ENCODE measurements around the gene CMYA5. TPM values are rescaled to one million over a fixed set of nuclear protein-coding genes. Genes with fewer than 3 reads are reported as not detected.
A peak's percentile ranks its signal among the peaks of the same experiment; 100 is the strongest.

Gene CMYA5
- total and polyA plus RNA-seq, 2 of the 4 experiments (the other 2 are of a cell fraction) = 0.39 to 0.90 TPM

- H3K56ac ChIP-seq (ENCODE audit: extremely low read depth, insufficient read depth, low read length) = no peak overlapping the region
- H4K5ac ChIP-seq (ENCODE audit: low read depth, low read length) = no peak overlapping the region
- H2BK120ac ChIP-seq (ENCODE audit: low read depth, low read length) = no peak overlapping the region
- in situ Hi-C loops (cut with MboI; ENCODE audit: low sequenced_read_pairs) = no loop called here
- CTCF ChIA-PET = no interaction called here
- no peaks in the 10 kb centered on the region for H3K9me3 ChIP-seq (ENCODE audit: control insufficient read depth, insufficient read depth, low read length)
- BruUV-seq (replicated peaks) = no TSS peak
- WGBS, 2 experiments (ENCODE audit: extremely low coverage in 2 of 2, insufficient read length in 1 of 2) = 94% methylated on average over 2 of the region's 4 CpGs; no CpG with 5 or more reads in 1 of the 2 experiments
- no peak overlapping the region for H2AFZ ChIP-seq (replicated peaks; ENCODE audit: low read length, poor library complexity)
- no peak overlapping the region for H2BK20ac ChIP-seq (ENCODE audit: low read depth, low read length)
- H4K8ac ChIP-seq (ENCODE audit: low read depth in 2 of 2, low read length in 2 of 2) = no peak overlapping the region
- no peaks in the 10 kb centered on the region for H3K79me1 ChIP-seq (ENCODE audit: low read depth in 1 of 2, low read length in 2 of 2)
- H3K4me1 ChIP-seq (ENCODE audit: control insufficient read depth, insufficient read depth, low read length) = no peaks in the 10 kb centered on the region
- H3K9ac ChIP-seq (ENCODE audit: low read depth, low read length) = no peak overlapping the region
- no peaks in the 10 kb centered on the region for H4K20me1 ChIP-seq (ENCODE audit: insufficient read depth, low read length)
- intact Hi-C loops (cut with micrococcal nuclease) = no loop called here
- no peak overlapping the region for H3K4me3 ChIP-seq (ENCODE audit: insufficient read depth, low read depth, low read length)
- no peak overlapping the region for H3K4me2 ChIP-seq (ENCODE audit: low read depth, low read length)
- H2AK9ac ChIP-seq (replicated peaks; ENCODE audit: low read depth, low read length, poor library complexity) = no peak overlapping the region
- TF ChIP-seq, protein P1, sequence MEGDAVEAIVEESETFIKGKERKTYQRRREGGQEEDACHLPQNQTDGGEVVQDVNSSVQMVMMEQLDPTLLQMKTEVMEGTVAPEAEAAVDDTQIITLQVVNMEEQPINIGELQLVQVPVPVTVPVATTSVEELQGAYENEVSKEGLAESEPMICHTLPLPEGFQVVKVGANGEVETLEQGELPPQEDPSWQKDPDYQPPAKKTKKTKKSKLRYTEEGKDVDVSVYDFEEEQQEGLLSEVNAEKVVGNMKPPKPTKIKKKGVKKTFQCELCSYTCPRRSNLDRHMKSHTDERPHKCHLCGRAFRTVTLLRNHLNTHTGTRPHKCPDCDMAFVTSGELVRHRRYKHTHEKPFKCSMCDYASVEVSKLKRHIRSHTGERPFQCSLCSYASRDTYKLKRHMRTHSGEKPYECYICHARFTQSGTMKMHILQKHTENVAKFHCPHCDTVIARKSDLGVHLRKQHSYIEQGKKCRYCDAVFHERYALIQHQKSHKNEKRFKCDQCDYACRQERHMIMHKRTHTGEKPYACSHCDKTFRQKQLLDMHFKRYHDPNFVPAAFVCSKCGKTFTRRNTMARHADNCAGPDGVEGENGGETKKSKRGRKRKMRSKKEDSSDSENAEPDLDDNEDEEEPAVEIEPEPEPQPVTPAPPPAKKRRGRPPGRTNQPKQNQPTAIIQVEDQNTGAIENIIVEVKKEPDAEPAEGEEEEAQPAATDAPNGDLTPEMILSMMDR (conservative IDR thresholded peaks at IDR 0.05; ENCODE audit: low read depth, low read length) = no peak
- no peak for TF ChIP-seq MAZ (IDR thresholded peaks at IDR 0.05; ENCODE audit: borderline replicate concordance, low read depth, low read length)
- TF ChIP-seq BHLHE40 (IDR thresholded peaks at IDR 0.05; ENCODE audit: low read depth, low read length) = no peak
- TF ChIP-seq ELK1 (IDR thresholded peaks at IDR 0.05; ENCODE audit: borderline replicate concordance, low read depth, low read length) = no peak
- TF ChIP-seq CEBPB (IDR thresholded peaks at IDR 0.05; ENCODE audit: low read depth, low read length) = no peak
- TF ChIP-seq POLR2A (IDR thresholded peaks at IDR 0.05; ENCODE audit: low read depth, low read length) = no peak
- no peak for TF ChIP-seq MXI1 (IDR thresholded peaks at IDR 0.05; ENCODE audit: borderline replicate concordance, low read depth, low read length)
- no peak for TF ChIP-seq CHD1 (IDR thresholded peaks at IDR 0.05; ENCODE audit: low read depth, low read length)
- no peak for TF ChIP-seq RAD21 (IDR thresholded peaks at IDR 0.05; ENCODE audit: low read length)
- TF ChIP-seq NFE2L2 (IDR thresholded peaks at IDR 0.05; ENCODE audit: low read depth, low read length) = no peak
- TF ChIP-seq MAFK (IDR thresholded peaks at IDR 0.05; ENCODE audit: low read depth, low read length) = no peak
- no peak for TF ChIP-seq RFX5 (IDR thresholded peaks at IDR 0.05; ENCODE audit: low read depth, low read length)
- no peak for TF ChIP-seq RCOR1 (IDR thresholded peaks at IDR 0.05; ENCODE audit: insufficient replicate concordance, low read length)
- TF ChIP-seq FOS (IDR thresholded peaks at IDR 0.05; ENCODE audit: low read depth, low read length) = no peak
- TF ChIP-seq SMC3 (IDR thresholded peaks at IDR 0.05; ENCODE audit: low read depth, low read length) = no peak
- TF ChIP-seq, protein P2, sequence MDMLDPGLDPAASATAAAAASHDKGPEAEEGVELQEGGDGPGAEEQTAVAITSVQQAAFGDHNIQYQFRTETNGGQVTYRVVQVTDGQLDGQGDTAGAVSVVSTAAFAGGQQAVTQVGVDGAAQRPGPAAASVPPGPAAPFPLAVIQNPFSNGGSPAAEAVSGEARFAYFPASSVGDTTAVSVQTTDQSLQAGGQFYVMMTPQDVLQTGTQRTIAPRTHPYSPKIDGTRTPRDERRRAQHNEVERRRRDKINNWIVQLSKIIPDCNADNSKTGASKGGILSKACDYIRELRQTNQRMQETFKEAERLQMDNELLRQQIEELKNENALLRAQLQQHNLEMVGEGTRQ (IDR thresholded peaks at IDR 0.05; ENCODE audit: low read depth, low read length) = no peak
- no peak overlapping the region for H2BK15ac ChIP-seq (ENCODE audit: low read depth, low read length)
- H3K14ac ChIP-seq (replicated peaks; ENCODE audit: low read depth, low read length) = no peak overlapping the region
- no peak overlapping the region for H4K91ac ChIP-seq (ENCODE audit: insufficient read depth, low read depth, low read length)
- H3K18ac ChIP-seq (ENCODE audit: low read depth, low read length) = no peak overlapping the region
- H3K27me3 ChIP-seq (ENCODE audit: control insufficient read depth, insufficient read depth, low read length) = peaks cover 11% of the 10 kb centered on the region
- H3K36me3 ChIP-seq (ENCODE audit: control insufficient read depth, insufficient read depth, low read length) = no peaks in the 10 kb centered on the region
- no peak overlapping the region for H2BK5ac ChIP-seq (ENCODE audit: low read depth, low read length, poor library complexity, severe bottlenecking)
- DNase-seq (peak; percentile 1), ATAC-seq (ENCODE audit: low read depth) (no peak)
- POLR2A ChIA-PET (ENCODE audit: unreplicated experiment) = no interaction called here
- dilution Hi-C loops (cut with HindIII; ENCODE audit: low sequenced_read_pairs, unreplicated experiment) = no loop called here
- no peak overlapping the region for H2AK5ac ChIP-seq (ENCODE audit: low read depth, low read length)
- no peak overlapping the region for H3K23ac ChIP-seq (ENCODE audit: low read depth, low read length)
- no peaks in the 10 kb centered on the region for H3K9me1 ChIP-seq (ENCODE audit: insufficient read depth, low read length)
- H3K4ac ChIP-seq (ENCODE audit: low read depth, low read length) = no peak overlapping the region
- no peak overlapping the region for H3K27ac ChIP-seq (ENCODE audit: insufficient read depth, low read length)
Observed at GRCh38 chr5:79728396-79728795, 38.8 kb downstream of the CMYA5 start.
